WTC11 (cell line): Measurements from ENCODE around the gene POLR1G. TPM values are rescaled to one million over a fixed set of nuclear protein-coding genes. Genes with fewer than 3 reads are reported as not detected.
A peak's percentile ranks its signal among the peaks of the same experiment; 100 is the strongest.

Source experiments
- ATAC-seq: fragments of 200-7000 bp; cut with Tn5 transposase; 2 replicates; pipeline ENCODE4 v1.10.0; 2021; ENCODE audit warnings: mild to moderate bottlenecking, moderate library complexity
- CTCF ChIA-PET: fragments of 300-600 bp; sonication (Branson Sonifier 250); formaldehyde crosslinking; loops from one replicate; lab custom pipeline; 2021; ENCODE audit warnings: antibody characterized with exemption; lab: Charles Lee
- POLR2A ChIA-PET: fragments of 350-600 bp; sonication (Branson Sonifier 250); formaldehyde crosslinking; loops from one replicate; lab custom pipeline; 2021; ENCODE audit warnings: antibody characterized with exemption; lab: Charles Lee
- DNase-seq: peaks from one replicate; pipeline ENCODE4 v3.0.0; 2021; ENCODE audit warnings: low spot score
- H3K27ac Mint-ChIP-seq: 2 replicates; pipeline ENCODE4 v1.8.0; 2021; ENCODE audit warnings: mixed read lengths
- H3K27me3 Mint-ChIP-seq: 2 replicates; pipeline ENCODE4 v1.8.0; 2021; ENCODE audit warnings: low read depth, mild to moderate bottlenecking, moderate library complexity, mixed read lengths
- H3K36me3 Mint-ChIP-seq: 2 replicates; pipeline ENCODE4 v1.8.0; 2021; ENCODE audit warnings: mixed read lengths
- H3K4me1 Mint-ChIP-seq: 2 replicates; pipeline ENCODE4 v1.8.0; 2022; ENCODE audit warnings: mixed read lengths
- H3K4me3 Mint-ChIP-seq: 2 replicates; pipeline ENCODE4 v1.8.0; 2021; ENCODE audit warnings: mild to moderate bottlenecking, moderate library complexity, mixed read lengths
- H3K9me3 Mint-ChIP-seq: 2 replicates; pipeline ENCODE4 v1.8.0; 2021; ENCODE audit warnings: mixed read lengths
- ARID4B ChIP-seq: sonication (generic); formaldehyde crosslinking; IDR thresholded peaks from 2 replicates; pipeline ENCODE4 v1.8.0; 2023; ENCODE audit warnings: missing genetic modification reagents, mild to moderate bottlenecking, borderline replicate concordance
- CREM ChIP-seq: sonication (generic); formaldehyde crosslinking; IDR thresholded peaks from 2 replicates; pipeline ENCODE4 v1.8.1; 2022; ENCODE audit warnings: mild to moderate bottlenecking, missing genetic modification reagents, moderate library complexity
- ETV6 ChIP-seq: sonication (generic); formaldehyde crosslinking; IDR thresholded peaks from 2 replicates; pipeline ENCODE4 v1.8.1; 2022; ENCODE audit warnings: mild to moderate bottlenecking, missing genetic modification reagents
- FOXK1 ChIP-seq: sonication (generic); formaldehyde crosslinking; IDR thresholded peaks from 2 replicates; pipeline ENCODE4 v1.8.0; 2022; ENCODE audit warnings: mild to moderate bottlenecking, moderate library complexity, missing genetic modification reagents
- FOXP1 ChIP-seq: sonication (generic); formaldehyde crosslinking; IDR thresholded peaks from 2 replicates; pipeline ENCODE4 v1.8.0; 2022; ENCODE audit warnings: missing genetic modification reagents, mild to moderate bottlenecking, moderate library complexity, borderline replicate concordance
- GABPB1 ChIP-seq: sonication (generic); formaldehyde crosslinking; IDR thresholded peaks from 2 replicates; pipeline ENCODE4 v1.8.1; 2023; ENCODE audit warnings: mild to moderate bottlenecking, missing genetic modification reagents
- IRF1 ChIP-seq: sonication (generic); formaldehyde crosslinking; IDR thresholded peaks from 2 replicates; pipeline ENCODE4 v1.8.0; 2023; ENCODE audit warnings: missing genetic modification reagents
- MAX ChIP-seq: sonication (generic); formaldehyde crosslinking; IDR thresholded peaks from 2 replicates; pipeline ENCODE4 v1.8.0; 2022; ENCODE audit warnings: mild to moderate bottlenecking, missing genetic modification reagents
- NR1H2 ChIP-seq: sonication (generic); formaldehyde crosslinking; IDR thresholded peaks from 2 replicates; pipeline ENCODE4 v1.9.0; 2021; ENCODE audit warnings: mild to moderate bottlenecking, moderate library complexity, missing genetic modification reagents
- OVOL2 ChIP-seq: fragments of 250-450 bp; sonication (Bioruptor Pico); IDR thresholded peaks from 2 replicates; pipeline ENCODE4 v1.9.0; 2021; ENCODE audit warnings: mild to moderate bottlenecking, borderline replicate concordance
- SMAD4 ChIP-seq: sonication (generic); formaldehyde crosslinking; IDR thresholded peaks from 2 replicates; pipeline ENCODE4 v1.8.0; 2022; ENCODE audit warnings: mild to moderate bottlenecking, missing genetic modification reagents
- SP1 ChIP-seq: sonication (generic); formaldehyde crosslinking; conservative IDR thresholded peaks from 2 replicates; pipeline ENCODE4 v1.8.1; 2022; ENCODE audit warnings: missing genetic modification reagents
- TCF7 ChIP-seq: sonication (generic); formaldehyde crosslinking; IDR thresholded peaks from 2 replicates; pipeline ENCODE4 v1.8.0; 2022; ENCODE audit warnings: mild to moderate bottlenecking, low read depth, missing genetic modification reagents, moderate library complexity
- TEAD1 ChIP-seq: sonication (generic); formaldehyde crosslinking; IDR thresholded peaks from 2 replicates; pipeline ENCODE4 v1.8.0; 2022; ENCODE audit warnings: mild to moderate bottlenecking, missing genetic modification reagents
- USF2 ChIP-seq: sonication (generic); formaldehyde crosslinking; IDR thresholded peaks from 2 replicates; pipeline ENCODE4 v1.8.1; 2023; ENCODE audit warnings: mild to moderate bottlenecking, missing genetic modification reagents, moderate library complexity
- ZNF416 ChIP-seq: fragments of 250-450 bp; sonication (Bioruptor Pico); IDR thresholded peaks from 2 replicates; pipeline ENCODE4 v1.9.0; 2021; ENCODE audit warnings: mild to moderate bottlenecking, inconsistent platforms
- ZNF423 ChIP-seq: fragments of 250-450 bp; sonication (Bioruptor Pico); IDR thresholded peaks from 2 replicates; pipeline ENCODE4 v2.1.2; 2022; ENCODE audit warnings: mild to moderate bottlenecking, moderate library complexity
- total RNA-seq: library from RNA; stranded (reverse); gene quantifications from 3 replicates; pipeline ENCODE4 v1.2.3, GENCODE V29; 2021

Gene POLR1G
- total RNA-seq, 1 experiment from 2014 or later, result 38.1 TPM

GRCh38 chr19:45443462-45444317, 37.2 kb downstream of the POLR1G start:
- CTCF ChIA-PET, result interaction anchor here (0.6 to 2.3 kb wide), 5 partner anchors 23 to 187 kb away, joined by 3 to 9 read pairs (median 7); partner anchors contain the start of gene FOSB

GRCh38 chr19:45444318-45445041, 38.0 kb downstream of the POLR1G start:
- CTCF ChIA-PET, result interaction anchor here (0.6 to 2.3 kb wide), 5 partner anchors 23 to 186 kb away, joined by 3 to 9 read pairs (median 5); partner anchors contain the start of gene FOSB
- TF ChIP-seq USF2 (CRISPR knock-in tag) (no peak), ARID4B (peak; percentile 61; the same call in 1 of the 2 replicates), NR1H2 (CRISPR knock-in tag) (no peak), SMAD4 (CRISPR knock-in tag) (no peak), FOXP1 (CRISPR knock-in tag) (no peak; the same call in 1 of the 2 replicates), OVOL2 (CRISPR knock-in tag) (no peak), TCF7 (no peak), SP1 (peak; percentile 72)

More at GRCh38 chr19:45443462-45444317, 37.2 kb downstream of the POLR1G start:
- DNase-seq, result peak; percentile 96
- peak overlapping the region; percentile 97 for H3K27ac Mint-ChIP-seq
- no peaks in the 10 kb centered on the region for H3K36me3 Mint-ChIP-seq
- peaks cover 31% of the 10 kb centered on the region for H3K4me1 Mint-ChIP-seq
- H3K4me3 Mint-ChIP-seq, result peak overlapping the region; percentile 92
- peaks cover 52% of the 10 kb centered on the region for H3K27me3 Mint-ChIP-seq
- peak; percentile 72 for ATAC-seq
- POLR2A ChIA-PET, result interaction anchor here (1.1 kb wide), 1 partner anchor 26 kb away, joined by 3 read pairs; no protein-coding TSS in a partner anchor
- peak; percentile 61; the same call in 1 of the 2 replicates for TF ChIP-seq ZNF423
- TF ChIP-seq IRF1 (CRISPR knock-in tag), result no peak
- peak; percentile 50; the same call in 1 of the 2 replicates for TF ChIP-seq ETV6 (CRISPR knock-in tag)
- TF ChIP-seq SP1, result peak; percentile 77; the same call in 1 of the 2 replicates
- TF ChIP-seq ZNF416 (CRISPR knock-in tag), result no peak
- TF ChIP-seq SMAD4 (CRISPR knock-in tag), result no peak
- 0 out of 2 replicates have a peak, but pooled peaks have one; percentile 33 for TF ChIP-seq GABPB1 (CRISPR knock-in tag)
- peak; percentile 78; the same call in 1 of the 2 replicates for TF ChIP-seq CREM
- 0 out of 2 replicates have a peak, but pooled peaks have one; percentile 14 for TF ChIP-seq FOXK1
- TF ChIP-seq ARID4B, result 0 out of 2 replicates have a peak, but pooled peaks have one; percentile 12
- peak; percentile 11; the same call in 1 of the 2 replicates for TF ChIP-seq TEAD1 (CRISPR knock-in tag)
- 0 out of 2 replicates have a peak, but pooled peaks have one; percentile 41 for TF ChIP-seq MAX (CRISPR knock-in tag)
- no peaks in the 10 kb centered on the region for H3K9me3 Mint-ChIP-seq

More at GRCh38 chr19:45444318-45445041, 38.0 kb downstream of the POLR1G start:
- H3K27ac Mint-ChIP-seq, result peak overlapping the region; percentile 85
- peaks cover 59% of the 10 kb centered on the region for H3K27me3 Mint-ChIP-seq
- ATAC-seq, result peak; percentile 50
- H3K36me3 Mint-ChIP-seq, result no peaks in the 10 kb centered on the region
- peaks cover 35% of the 10 kb centered on the region for H3K4me1 Mint-ChIP-seq
- H3K4me3 Mint-ChIP-seq, result peak overlapping the region; percentile 73
- peak; percentile 96 for DNase-seq
- H3K9me3 Mint-ChIP-seq, result no peaks in the 10 kb centered on the region
- POLR2A ChIA-PET, result no interaction called here
